ENCODE results near the gene CCL17.

- TF ChIP-seq CTCF (IDR thresholded peaks at IDR 0.05) (no peak), SIN3A (IDR thresholded peaks at IDR 0.05; ENCODE audit: borderline replicate concordance, insufficient read depth, low read depth, low read length) (no peak), POLR2AphosphoS5 (IDR thresholded peaks at IDR 0.05; ENCODE audit: low read depth, low read length) (no peak), REST (IDR thresholded peaks at IDR 0.05; ENCODE audit: insufficient read depth in 1 of 2, low read depth in 2 of 2, low read length in 1 of 2) (no peak), TCF7L2 (IDR thresholded peaks at IDR 0.05; ENCODE audit: low read depth, low read length) (no peak)
These were observed 15.5 kb upstream of the CCL17 start for GRCh38 chr16:57389087-57389468.

All from Panc1 (cell line).